ENCODE results near the gene NTM. TPM values are rescaled to one million over a fixed set of nuclear protein-coding genes. Genes with fewer than 3 reads are reported as not detected.

Gene NTM
- total RNA-seq, 1 experiment from 2014 or later, result not detected

DNA sequence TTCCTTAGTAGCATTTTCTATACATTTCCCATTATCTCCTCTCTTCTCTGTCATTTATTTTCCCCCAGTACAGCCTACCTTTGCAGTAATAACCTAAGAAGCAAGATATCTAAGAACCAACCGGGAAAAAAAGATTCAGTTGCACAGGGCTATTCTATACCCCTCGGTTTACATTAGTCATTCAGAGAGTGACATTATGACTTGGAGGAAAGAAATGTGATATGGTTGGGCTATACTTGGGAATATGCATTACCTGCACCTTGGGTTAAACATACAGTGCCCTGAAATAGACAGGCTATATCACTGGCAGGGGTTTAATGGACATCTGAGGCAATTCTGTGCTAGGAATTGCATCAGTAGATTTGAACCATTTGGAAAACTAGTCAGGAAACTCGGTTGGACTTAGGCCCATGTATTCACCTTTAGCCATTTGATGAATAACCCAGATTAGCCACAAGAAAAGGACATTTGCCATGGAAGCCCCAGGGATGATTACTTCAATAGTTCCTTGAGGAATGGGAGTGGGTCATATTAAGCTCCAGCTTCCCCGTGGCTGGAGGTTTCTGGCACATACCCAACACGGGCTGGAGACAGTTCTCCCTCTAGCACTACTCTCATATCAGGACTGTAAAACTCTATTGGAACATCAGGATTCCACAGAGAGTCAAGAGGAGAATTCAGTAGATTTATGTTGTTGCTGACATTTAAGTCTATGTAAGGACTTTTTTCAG lies 973.2 kb downstream of the NTM start:
- no peaks in the 10 kb centered on the region for H3K36me3 ChIP-seq (ENCODE audit: control insufficient read depth in 1 of 2, insufficient read depth in 2 of 2, low read length in 2 of 2)
- TF ChIP-seq EZH2 (IDR thresholded peaks at IDR 0.05) (no peak), TCF7L2 (IDR thresholded peaks at IDR 0.05; ENCODE audit: borderline replicate concordance, extremely low read depth, insufficient read depth, insufficient read length) (no peak), EGR1 (IDR thresholded peaks at IDR 0.05; ENCODE audit: low read depth) (no peak), POLR2A (IDR thresholded peaks at IDR 0.05; ENCODE audit: borderline replicate concordance, extremely low read depth, insufficient read depth, insufficient read length) (no peak), CEBPB (IDR thresholded peaks at IDR 0.05; ENCODE audit: low read depth) (no peak), CBX3 (IDR thresholded peaks at IDR 0.05; ENCODE audit: low read depth) (no peak), JUND (IDR thresholded peaks at IDR 0.05) (no peak), ZFX (IDR thresholded peaks at IDR 0.05) (no peak), YY1 (IDR thresholded peaks at IDR 0.05; ENCODE audit: extremely low read depth, insufficient replicate concordance, low read depth, low read length) (no peak), EZH2phosphoT487 (IDR thresholded peaks at IDR 0.05; ENCODE audit: borderline replicate concordance) (no peak), ELF1 (IDR thresholded peaks at IDR 0.05; ENCODE audit: borderline replicate concordance, low read depth) (no peak), SIN3A (IDR thresholded peaks at IDR 0.05; ENCODE audit: low read depth) (no peak)
- TF ChIP-seq, protein P1, sequence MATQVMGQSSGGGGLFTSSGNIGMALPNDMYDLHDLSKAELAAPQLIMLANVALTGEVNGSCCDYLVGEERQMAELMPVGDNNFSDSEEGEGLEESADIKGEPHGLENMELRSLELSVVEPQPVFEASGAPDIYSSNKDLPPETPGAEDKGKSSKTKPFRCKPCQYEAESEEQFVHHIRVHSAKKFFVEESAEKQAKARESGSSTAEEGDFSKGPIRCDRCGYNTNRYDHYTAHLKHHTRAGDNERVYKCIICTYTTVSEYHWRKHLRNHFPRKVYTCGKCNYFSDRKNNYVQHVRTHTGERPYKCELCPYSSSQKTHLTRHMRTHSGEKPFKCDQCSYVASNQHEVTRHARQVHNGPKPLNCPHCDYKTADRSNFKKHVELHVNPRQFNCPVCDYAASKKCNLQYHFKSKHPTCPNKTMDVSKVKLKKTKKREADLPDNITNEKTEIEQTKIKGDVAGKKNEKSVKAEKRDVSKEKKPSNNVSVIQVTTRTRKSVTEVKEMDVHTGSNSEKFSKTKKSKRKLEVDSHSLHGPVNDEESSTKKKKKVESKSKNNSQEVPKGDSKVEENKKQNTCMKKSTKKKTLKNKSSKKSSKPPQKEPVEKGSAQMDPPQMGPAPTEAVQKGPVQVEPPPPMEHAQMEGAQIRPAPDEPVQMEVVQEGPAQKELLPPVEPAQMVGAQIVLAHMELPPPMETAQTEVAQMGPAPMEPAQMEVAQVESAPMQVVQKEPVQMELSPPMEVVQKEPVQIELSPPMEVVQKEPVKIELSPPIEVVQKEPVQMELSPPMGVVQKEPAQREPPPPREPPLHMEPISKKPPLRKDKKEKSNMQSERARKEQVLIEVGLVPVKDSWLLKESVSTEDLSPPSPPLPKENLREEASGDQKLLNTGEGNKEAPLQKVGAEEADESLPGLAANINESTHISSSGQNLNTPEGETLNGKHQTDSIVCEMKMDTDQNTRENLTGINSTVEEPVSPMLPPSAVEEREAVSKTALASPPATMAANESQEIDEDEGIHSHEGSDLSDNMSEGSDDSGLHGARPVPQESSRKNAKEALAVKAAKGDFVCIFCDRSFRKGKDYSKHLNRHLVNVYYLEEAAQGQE (IDR thresholded peaks at IDR 0.05; ENCODE audit: low read depth), result no peak
- TF ChIP-seq, protein P2, sequence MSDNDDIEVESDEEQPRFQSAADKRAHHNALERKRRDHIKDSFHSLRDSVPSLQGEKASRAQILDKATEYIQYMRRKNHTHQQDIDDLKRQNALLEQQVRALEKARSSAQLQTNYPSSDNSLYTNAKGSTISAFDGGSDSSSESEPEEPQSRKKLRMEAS (IDR thresholded peaks at IDR 0.05), result no peak
- H3K4me1 ChIP-seq (ENCODE audit: control insufficient read depth in 1 of 2, insufficient read depth in 2 of 2, low read length in 2 of 2), result no peaks in the 10 kb centered on the region
- no peaks in the 10 kb centered on the region for H3K9me2 ChIP-seq (ENCODE audit: insufficient read depth)
- no peak overlapping the region for H3K27ac ChIP-seq (ENCODE audit: low read depth, low read length)
- H4K20me1 ChIP-seq (ENCODE audit: insufficient read depth), result no peaks in the 10 kb centered on the region
- ChIA-PET POLR2A (no interaction called here), RAD21 (ENCODE audit: low non-redundant PET in 1 of 2, low total read pairs in 2 of 2, uncharacterized antibody in 2 of 2, unreplicated experiment in 2 of 2) (no interaction called here), CTCF (no interaction called here)
- H3K4me2 ChIP-seq (ENCODE audit: low read length), result no peak overlapping the region
- H3K9ac ChIP-seq (ENCODE audit: low read length), result no peak overlapping the region
- H3K9me3 ChIP-seq (ENCODE audit: control insufficient read depth in 1 of 2, insufficient read depth in 1 of 2, low read depth in 1 of 2, low read length in 2 of 2), result peaks cover 0 to 17% of the 10 kb centered on the region in 2 experiments; a peak in 2 of 4 replicates
- no TSS peak for BruUV-seq (replicated peaks)
- intact Hi-C loops (cut with micrococcal nuclease), result no loop called here
- ATAC-seq (no peak), DNase-seq (ENCODE audit: low read depth, low spot score) (no peak)
- H3K79me2 ChIP-seq (ENCODE audit: insufficient read depth, low read length), result no peaks in the 10 kb centered on the region
- H3K4me3 ChIP-seq (replicated peaks in 1 of 2; ENCODE audit: low read depth in 1 of 2, low read length in 2 of 2), result no peak overlapping the region
- H2AFZ ChIP-seq (ENCODE audit: low read depth, low read length, poor library complexity, severe bottlenecking), result no peak overlapping the region
- H3K27me3 ChIP-seq (ENCODE audit: insufficient read depth, low read length), result no peaks in the 10 kb centered on the region

Data from HCT116 (cell line).